ENCODE measurements around the gene MCF2L. TPM values are rescaled to one million over a fixed set of nuclear protein-coding genes. Genes with fewer than 3 reads are reported as not detected.

Gene MCF2L
- total RNA-seq, 2 donors from 2014 or later = 48.0 to 49.9 TPM

DNA sequence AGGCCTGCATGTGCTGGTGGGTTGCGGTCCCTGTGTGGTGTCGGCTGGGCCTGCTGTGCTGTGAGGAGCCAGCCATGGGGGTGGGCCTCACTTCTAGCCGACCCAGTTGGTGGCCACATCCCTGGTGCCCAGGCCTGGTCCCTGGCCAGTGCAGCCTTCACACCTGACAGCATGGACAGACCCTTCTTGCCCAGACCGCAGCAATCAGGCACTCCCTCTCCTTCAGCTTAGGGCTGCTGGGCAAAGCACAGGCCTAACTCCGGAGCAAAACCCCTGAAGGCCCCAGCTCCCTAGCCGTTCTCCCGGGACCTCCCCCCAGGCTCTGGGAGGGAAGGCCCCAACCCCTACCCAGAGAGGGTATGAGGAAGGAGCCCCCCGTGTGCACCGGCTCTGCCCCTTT is 6.6 kb upstream of the MCF2L start:
- 83 to 92% methylated on average over 6 to 9 of the region's 9 CpGs for WGBS, 2 experiments (ENCODE audit: insufficient coverage in 1 of 2, insufficient read length in 1 of 2)
- Histone ChIP-seq H3K27ac (ENCODE audit: low read depth, low read length) (no peak overlapping the region), H3K9ac (ENCODE audit: extremely low read depth, low read length, poor library complexity, severe bottlenecking) (no peak overlapping the region), H3K27me3 (ENCODE audit: control insufficient read depth, insufficient read depth, low read length, poor library complexity, severe bottlenecking) (no peaks in the 10 kb centered on the region), H3K4me1 (ENCODE audit: control insufficient read depth, insufficient read depth, low read length) (no peaks in the 10 kb centered on the region), H3K9me3 (ENCODE audit: control insufficient read depth, low read length) (no peaks in the 10 kb centered on the region), H3K4me3 (ENCODE audit: low read length) (no peak overlapping the region), H3K36me3 (ENCODE audit: control insufficient read depth, insufficient read depth, low read length) (no peaks in the 10 kb centered on the region)
- peaks cover 2% of the 10 kb centered on the region for H3K36me3 Mint-ChIP-seq (ENCODE audit: low read depth)
- no peaks in the 10 kb centered on the region for H3K27me3 Mint-ChIP-seq (ENCODE audit: insufficient read depth)
- no peak overlapping the region for H3K27ac Mint-ChIP-seq
- peaks cover under 1% of the 10 kb centered on the region for H3K4me1 Mint-ChIP-seq
- no peak for DNase-seq
- H3K9me3 Mint-ChIP-seq = no peaks in the 10 kb centered on the region
- no peak overlapping the region for H3K4me3 Mint-ChIP-seq
- TF ChIP-seq, protein P1, sequence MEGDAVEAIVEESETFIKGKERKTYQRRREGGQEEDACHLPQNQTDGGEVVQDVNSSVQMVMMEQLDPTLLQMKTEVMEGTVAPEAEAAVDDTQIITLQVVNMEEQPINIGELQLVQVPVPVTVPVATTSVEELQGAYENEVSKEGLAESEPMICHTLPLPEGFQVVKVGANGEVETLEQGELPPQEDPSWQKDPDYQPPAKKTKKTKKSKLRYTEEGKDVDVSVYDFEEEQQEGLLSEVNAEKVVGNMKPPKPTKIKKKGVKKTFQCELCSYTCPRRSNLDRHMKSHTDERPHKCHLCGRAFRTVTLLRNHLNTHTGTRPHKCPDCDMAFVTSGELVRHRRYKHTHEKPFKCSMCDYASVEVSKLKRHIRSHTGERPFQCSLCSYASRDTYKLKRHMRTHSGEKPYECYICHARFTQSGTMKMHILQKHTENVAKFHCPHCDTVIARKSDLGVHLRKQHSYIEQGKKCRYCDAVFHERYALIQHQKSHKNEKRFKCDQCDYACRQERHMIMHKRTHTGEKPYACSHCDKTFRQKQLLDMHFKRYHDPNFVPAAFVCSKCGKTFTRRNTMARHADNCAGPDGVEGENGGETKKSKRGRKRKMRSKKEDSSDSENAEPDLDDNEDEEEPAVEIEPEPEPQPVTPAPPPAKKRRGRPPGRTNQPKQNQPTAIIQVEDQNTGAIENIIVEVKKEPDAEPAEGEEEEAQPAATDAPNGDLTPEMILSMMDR (conservative IDR thresholded peaks at IDR 0.05) = no peak

DNA sequence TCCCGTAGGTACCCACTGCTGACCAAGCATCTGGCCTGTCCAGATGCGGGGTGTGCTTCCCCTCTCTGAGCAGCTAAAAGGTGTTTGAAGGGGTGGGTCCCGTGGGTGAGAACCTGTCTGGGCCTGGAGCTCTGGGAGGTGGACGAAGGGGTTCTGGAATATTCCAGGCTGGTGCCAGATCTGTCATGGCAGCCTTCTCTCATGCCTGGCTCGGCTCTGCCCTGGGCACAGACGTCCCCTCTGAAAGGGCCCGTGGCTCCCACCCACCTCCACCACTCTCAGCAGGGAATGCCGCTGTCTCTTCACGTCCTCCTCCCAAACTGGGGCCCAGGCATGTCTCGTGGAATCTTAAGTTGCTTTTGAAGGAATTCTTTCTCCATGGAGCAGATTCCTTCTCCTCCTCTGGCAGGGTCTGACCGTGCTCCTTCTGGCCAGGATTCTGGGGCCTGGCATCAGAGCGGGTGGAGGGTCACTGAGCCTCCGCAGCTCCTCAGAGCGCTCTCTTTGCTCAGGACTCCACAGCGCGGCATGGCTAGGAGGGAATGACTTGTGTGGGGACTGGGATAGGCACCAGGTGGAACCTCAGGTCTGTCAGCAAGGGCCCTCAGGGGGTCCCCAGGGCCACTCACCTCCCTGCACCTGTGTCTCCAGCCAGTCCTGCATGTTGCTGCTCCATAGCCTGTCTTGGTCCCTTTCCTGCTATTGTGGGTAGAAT is 5.9 kb upstream of the MCF2L start:
- no peaks in the 10 kb centered on the region for H3K4me1 Mint-ChIP-seq
- Histone ChIP-seq H3K4me3 (ENCODE audit: low read length) (no peak overlapping the region), H3K27me3 (ENCODE audit: control insufficient read depth, insufficient read depth, low read length, poor library complexity, severe bottlenecking) (no peaks in the 10 kb centered on the region), H3K4me1 (ENCODE audit: control insufficient read depth, insufficient read depth, low read length) (no peaks in the 10 kb centered on the region), H3K9me3 (ENCODE audit: control insufficient read depth, low read length) (no peaks in the 10 kb centered on the region), H3K36me3 (ENCODE audit: control insufficient read depth, insufficient read depth, low read length) (no peaks in the 10 kb centered on the region), H3K9ac (ENCODE audit: extremely low read depth, low read length, poor library complexity, severe bottlenecking) (no peak overlapping the region), H3K27ac (ENCODE audit: low read depth, low read length) (no peak overlapping the region)
- H3K9me3 Mint-ChIP-seq = no peaks in the 10 kb centered on the region
- WGBS, 2 experiments (ENCODE audit: insufficient coverage in 1 of 2, insufficient read length in 1 of 2) = 87% methylated on average over 9 to 16 of the region's 16 CpGs
- no peak overlapping the region for H3K4me3 Mint-ChIP-seq
- peak overlapping the region; percentile 61 for H3K27ac Mint-ChIP-seq
- peaks cover 2% of the 10 kb centered on the region for H3K36me3 Mint-ChIP-seq (ENCODE audit: low read depth)
- H3K27me3 Mint-ChIP-seq (ENCODE audit: insufficient read depth) = peaks cover 5% of the 10 kb centered on the region
- no peak for DNase-seq
- TF ChIP-seq, protein P1 (conservative IDR thresholded peaks at IDR 0.05) = no peak

DNA sequence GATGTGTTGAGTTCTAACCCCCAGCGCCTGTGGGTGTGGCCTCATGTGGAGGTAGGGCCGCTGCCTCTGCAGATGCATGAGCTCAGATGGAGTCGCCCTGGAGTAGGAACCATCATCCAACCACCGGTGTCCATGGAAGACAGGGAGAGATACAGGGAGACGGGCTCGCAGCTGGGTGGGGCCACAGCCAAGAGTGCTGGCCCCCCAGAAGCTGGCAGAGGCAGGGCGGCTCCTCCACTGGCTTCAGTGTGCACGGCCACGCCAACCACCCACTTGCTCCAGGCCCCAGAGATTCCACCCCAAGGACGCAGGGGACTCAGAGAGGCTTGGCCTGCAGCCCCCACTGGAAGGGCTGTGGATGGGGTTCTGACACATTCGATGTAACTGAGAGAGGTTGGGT is 5.4 kb upstream of the MCF2L start:
- H3K4me3 ChIP-seq (ENCODE audit: low read length) = no peak overlapping the region
- no peaks in the 10 kb centered on the region for H3K27me3 ChIP-seq (ENCODE audit: control insufficient read depth, insufficient read depth, low read length, poor library complexity, severe bottlenecking)
- no peaks in the 10 kb centered on the region for H3K36me3 ChIP-seq (ENCODE audit: control insufficient read depth, insufficient read depth, low read length)
- H3K9me3 ChIP-seq (ENCODE audit: control insufficient read depth, low read length) = no peaks in the 10 kb centered on the region
- no peak overlapping the region for H3K9ac ChIP-seq (ENCODE audit: extremely low read depth, low read length, poor library complexity, severe bottlenecking)
- WGBS, 2 experiments (ENCODE audit: insufficient coverage in 1 of 2, insufficient read length in 1 of 2) = 94 to 97% methylated on average over 8 to 11 of the region's 11 CpGs
- no peaks in the 10 kb centered on the region for H3K4me1 Mint-ChIP-seq
- no peak overlapping the region for H3K27ac Mint-ChIP-seq
- H3K9me3 Mint-ChIP-seq = no peaks in the 10 kb centered on the region
- no peak overlapping the region for H3K27ac ChIP-seq (ENCODE audit: low read depth, low read length)
- TF ChIP-seq, protein P1 (conservative IDR thresholded peaks at IDR 0.05) = no peak
- no peak overlapping the region for H3K4me3 Mint-ChIP-seq
- DNase-seq = no peak
- H3K4me1 ChIP-seq (ENCODE audit: control insufficient read depth, insufficient read depth, low read length) = no peaks in the 10 kb centered on the region
- peaks cover 5% of the 10 kb centered on the region for H3K27me3 Mint-ChIP-seq (ENCODE audit: insufficient read depth)
- peaks cover 2% of the 10 kb centered on the region for H3K36me3 Mint-ChIP-seq (ENCODE audit: low read depth)
